HuH-7.5 (cell line): Measurements from ENCODE around the gene IER3.

Experiments
- DNase-seq: peaks from one replicate; pipeline ENCODE4 v3.0.0; 2011; ENCODE audit warnings: low spot score

Gene IER3

GRCh38 chr6:30747902-30748769, 3.8 kb upstream of the IER3 start:
- DNase-seq, result no peak

- no peak for DNase-seq
These were observed 2.9 kb upstream of the IER3 start for GRCh38 chr6:30747300-30747687.

- no peak for DNase-seq
These were observed 971 bp downstream of the IER3 start for GRCh38 chr6:30743099-30744053.

GRCh38 chr6:30742316-30743098, 1.8 kb downstream of the IER3 start, which contains the start of gene FLOT1:
Gene FLOT1 (minus strand): TSS chr6:30742687. CDS start chr6:30742189, 498 bp downstream.
- peak; percentile 78 for DNase-seq

- no peak for DNase-seq
These were observed 2.5 kb downstream of the IER3 start for GRCh38 chr6:30741789-30742315.

- no peak for DNase-seq
These were observed 3.1 kb downstream of the IER3 start for GRCh38 chr6:30741063-30741779.

GRCh38 chr6:30740540-30740870, 3.8 kb downstream of the IER3 start:
- no peak for DNase-seq

- DNase-seq, result no peak
These were observed 5.8 kb downstream of the IER3 start for GRCh38 chr6:30738532-30738931.

- DNase-seq, result no peak
These were observed 8.6 kb downstream of the IER3 start for GRCh38 chr6:30735668-30736314.

- DNase-seq, result no peak
These were observed 12.0 kb downstream of the IER3 start for GRCh38 chr6:30732237-30732943.

GRCh38 chr6:30730601-30731435, 13.5 kb downstream of the IER3 start:
- peak; percentile 52 for DNase-seq

GRCh38 chr6:30727920-30728553, 16.3 kb downstream of the IER3 start:
- no peak for DNase-seq

GRCh38 chr6:30726506-30727413, 17.6 kb downstream of the IER3 start:
- no peak for DNase-seq

GRCh38 chr6:30725713-30726505, 18.4 kb downstream of the IER3 start:
- no peak for DNase-seq

GRCh38 chr6:30724906-30725667, 19.3 kb downstream of the IER3 start:
- no peak for DNase-seq
